Measurements from ENCODE around the gene CRISPLD2.

Gene CRISPLD2

GRCh38 chr16:84841787-84842300, 22.1 kb downstream of the CRISPLD2 start:
- H3K27ac ChIP-seq: peak overlapping the region; percentile 78
- TF ChIP-seq ZFX (IDR thresholded peaks at IDR 0.05; ENCODE audit: borderline replicate concordance): no peak
- no peak for TF ChIP-seq CTCF (IDR thresholded peaks at IDR 0.05)

- TF ChIP-seq ZFX (IDR thresholded peaks at IDR 0.05; ENCODE audit: borderline replicate concordance) (no peak), CTCF (IDR thresholded peaks at IDR 0.05) (no peak)
- peak overlapping the region; percentile 78 for H3K27ac ChIP-seq
Observed at GRCh38 chr16:84842516-84843148, 22.8 kb downstream of the CRISPLD2 start.

- H3K27ac ChIP-seq: peak overlapping the region; percentile 78; the same call in 1 of the 2 replicates
- TF ChIP-seq CTCF (IDR thresholded peaks at IDR 0.05): no peak
- TF ChIP-seq ZFX (IDR thresholded peaks at IDR 0.05; ENCODE audit: borderline replicate concordance): no peak
Observed at GRCh38 chr16:84843149-84844048, 23.6 kb downstream of the CRISPLD2 start.

- no peak for TF ChIP-seq ZFX (IDR thresholded peaks at IDR 0.05; ENCODE audit: borderline replicate concordance)
- no peak for TF ChIP-seq CTCF (IDR thresholded peaks at IDR 0.05)
- H3K27ac ChIP-seq: no peak overlapping the region
Observed at GRCh38 chr16:84844049-84844350, 24.2 kb downstream of the CRISPLD2 start.

- no peak for TF ChIP-seq CTCF (IDR thresholded peaks at IDR 0.05)
- TF ChIP-seq ZFX (IDR thresholded peaks at IDR 0.05; ENCODE audit: borderline replicate concordance): no peak
- H3K27ac ChIP-seq: no peak overlapping the region
Observed at GRCh38 chr16:84844559-84845495, 25.0 kb downstream of the CRISPLD2 start.

- no peak for TF ChIP-seq CTCF (IDR thresholded peaks at IDR 0.05)
- no peak for TF ChIP-seq ZFX (IDR thresholded peaks at IDR 0.05; ENCODE audit: borderline replicate concordance)
- H3K27ac ChIP-seq: no peak overlapping the region
Observed at GRCh38 chr16:84845496-84846002, 25.8 kb downstream of the CRISPLD2 start.

Measured in 22Rv1 (cell line).